Measurements from ENCODE around the gene BTBD9.

BTBD9 gene

GRCh38 chr6:38176797-38177751 is 462.7 kb downstream of the BTBD9 start:
- DNase-seq (ENCODE audit: low read depth), result no peak

GRCh38 chr6:38175786-38176185 is 463.9 kb downstream of the BTBD9 start:
- DNase-seq (ENCODE audit: low read depth), result no peak

- DNase-seq (ENCODE audit: low read depth), result no peak
These were observed 464.8 kb downstream of the BTBD9 start for GRCh38 chr6:38174806-38175495.

DNA sequence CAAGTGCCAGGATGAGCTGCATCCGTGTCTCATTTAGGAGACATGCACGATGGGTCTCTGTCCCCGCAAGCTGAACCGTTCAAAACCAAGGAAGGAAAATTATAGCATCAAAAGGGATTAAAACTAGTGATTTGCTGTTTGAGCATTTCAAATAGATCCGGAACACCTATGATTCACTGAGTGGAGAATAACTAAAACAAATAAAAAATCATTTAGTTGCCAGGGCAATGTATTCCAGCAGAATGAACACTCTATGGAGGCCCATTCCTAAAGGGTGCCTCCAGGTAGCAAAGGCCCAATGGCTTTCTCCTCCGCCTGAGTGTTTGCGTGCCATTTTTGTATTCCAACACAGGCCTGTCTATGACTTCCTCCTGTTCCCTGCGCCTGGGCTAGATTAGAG is 465.4 kb downstream of the BTBD9 start:
- DNase-seq (ENCODE audit: low read depth), result no peak

DNA sequence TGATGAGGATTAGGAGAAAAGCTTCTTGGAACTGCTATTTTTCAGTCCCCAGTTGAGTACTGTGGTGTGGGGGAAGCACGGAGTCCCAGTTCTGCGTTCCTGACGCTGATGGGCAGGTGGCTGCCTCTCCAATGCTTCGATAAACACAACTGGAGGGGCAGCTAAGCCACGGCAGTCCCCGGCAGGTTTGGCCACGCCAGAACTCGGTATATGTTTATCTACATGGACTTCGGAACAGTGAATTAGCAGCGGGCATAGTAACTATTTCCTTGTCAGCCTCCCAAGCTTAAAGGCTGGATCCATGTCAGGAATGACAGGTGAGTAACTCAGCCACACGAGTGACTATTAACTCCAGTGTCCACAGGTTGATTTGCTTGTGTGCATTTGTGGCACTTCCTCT is 465.8 kb downstream of the BTBD9 start:
- DNase-seq (ENCODE audit: low read depth), result no peak

- DNase-seq (ENCODE audit: low read depth), result no peak
These were observed 466.9 kb downstream of the BTBD9 start for GRCh38 chr6:38172739-38173410.

GRCh38 chr6:38171997-38172738 is 467.6 kb downstream of the BTBD9 start:
- DNase-seq (ENCODE audit: low read depth), result no peak

DNA sequence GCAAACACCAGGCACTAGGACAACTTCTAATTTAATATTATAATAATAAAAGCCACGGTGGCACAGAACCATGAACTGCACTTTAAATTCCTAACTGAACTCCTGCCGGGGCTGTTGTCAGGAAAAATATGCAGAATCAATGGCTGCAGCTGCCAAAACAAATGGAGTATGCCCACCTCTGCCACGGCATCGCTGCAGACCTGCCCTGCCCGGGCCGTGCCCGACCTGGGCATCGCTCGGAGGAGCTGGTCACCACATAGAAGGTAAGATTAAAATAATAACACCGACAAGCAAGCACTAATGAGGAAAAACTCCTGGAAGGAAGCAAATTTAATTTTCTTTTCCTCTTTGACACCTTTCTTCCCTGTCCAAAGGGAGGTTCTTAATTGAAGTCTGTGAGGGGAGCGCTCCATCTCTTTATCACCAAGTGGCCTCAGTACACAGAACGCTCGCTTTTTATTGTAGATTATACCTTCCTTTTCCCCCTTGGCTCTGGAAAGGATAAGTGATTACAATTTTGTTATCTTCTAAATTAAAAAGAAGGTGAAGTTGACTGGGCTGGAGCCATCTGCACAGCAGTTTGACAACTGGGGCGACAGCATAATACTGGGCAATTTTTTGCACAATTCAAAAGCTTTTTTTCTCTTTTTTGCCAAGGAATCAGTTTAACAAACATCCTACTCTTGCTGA is 468.9 kb downstream of the BTBD9 start:
- no peak for DNase-seq (ENCODE audit: low read depth)

DNA sequence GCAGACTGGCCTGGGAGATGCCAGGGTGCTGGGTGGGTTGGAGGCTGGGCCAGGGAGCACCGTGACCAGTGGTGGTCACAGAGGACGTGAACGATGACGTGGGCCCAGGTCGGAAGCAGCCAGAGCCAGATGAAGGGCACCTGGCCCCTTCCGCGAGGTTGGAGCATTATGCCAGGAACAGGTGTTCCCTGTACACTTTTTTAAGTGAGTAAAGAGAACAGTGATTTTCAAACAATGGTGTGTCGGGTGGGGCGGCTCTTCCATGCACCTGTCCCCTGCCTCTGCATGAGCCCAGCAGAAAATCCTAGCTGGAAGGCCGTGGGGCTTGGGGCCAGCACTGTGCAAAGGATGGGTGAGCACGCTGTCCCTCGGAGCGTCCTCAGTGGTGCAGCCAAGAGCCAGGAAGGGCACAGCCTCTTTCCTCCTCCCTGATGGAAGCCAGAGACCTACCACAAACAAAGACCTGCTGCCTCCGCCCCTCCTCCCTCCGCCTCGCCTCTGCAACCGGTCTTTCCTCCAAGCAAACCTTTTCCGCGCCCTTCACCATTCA is 469.7 kb downstream of the BTBD9 start:
- no peak for DNase-seq (ENCODE audit: low read depth)

DNA sequence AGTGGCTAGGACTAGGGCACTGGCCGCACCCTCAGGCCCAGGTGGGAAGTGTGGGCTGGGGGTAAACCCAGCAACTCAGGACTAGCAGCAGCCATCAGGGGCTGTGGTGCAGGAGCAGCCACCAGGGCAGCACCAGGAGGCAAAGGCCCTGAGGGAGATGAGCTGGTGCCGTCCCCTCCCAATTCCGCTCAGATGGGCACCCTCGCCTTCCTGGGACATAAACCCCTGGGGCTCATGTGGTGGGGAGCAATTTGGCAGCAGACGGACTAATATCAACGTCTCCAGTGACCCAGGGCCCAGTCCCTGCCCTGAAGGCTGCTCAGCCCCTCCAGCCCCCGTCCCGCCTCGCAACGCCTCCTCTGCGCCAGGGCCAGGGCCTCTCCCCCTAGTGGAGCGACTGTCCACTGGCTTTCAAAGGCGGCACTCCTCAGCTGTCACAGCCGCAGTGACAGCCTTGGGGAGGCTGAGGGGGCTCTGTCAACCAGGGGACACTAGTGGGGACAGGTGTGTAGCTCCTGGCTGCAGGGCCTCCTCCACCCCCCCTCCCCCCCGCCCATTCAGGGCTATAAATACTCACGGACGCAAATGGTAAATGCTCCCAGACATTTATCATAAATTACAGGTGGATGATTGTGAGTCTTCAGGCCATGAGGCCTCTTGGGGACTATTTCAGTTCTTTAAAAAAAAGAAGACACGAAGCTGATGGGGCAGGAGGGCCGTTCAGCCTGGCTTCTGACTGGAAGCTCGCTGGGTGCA is 470.3 kb downstream of the BTBD9 start:
- DNase-seq (ENCODE audit: low read depth), result no peak

GRCh38 chr6:38168699-38169098 is 471.0 kb downstream of the BTBD9 start:
- DNase-seq (ENCODE audit: low read depth), result no peak

- DNase-seq (ENCODE audit: low read depth), result no peak
These were observed 471.6 kb downstream of the BTBD9 start for GRCh38 chr6:38168126-38168525.

GRCh38 chr6:38167598-38167997 is 472.1 kb downstream of the BTBD9 start:
- no peak for DNase-seq (ENCODE audit: low read depth)

- no peak for DNase-seq (ENCODE audit: low read depth)
These were observed 473.1 kb downstream of the BTBD9 start for GRCh38 chr6:38166411-38167240.

DNA sequence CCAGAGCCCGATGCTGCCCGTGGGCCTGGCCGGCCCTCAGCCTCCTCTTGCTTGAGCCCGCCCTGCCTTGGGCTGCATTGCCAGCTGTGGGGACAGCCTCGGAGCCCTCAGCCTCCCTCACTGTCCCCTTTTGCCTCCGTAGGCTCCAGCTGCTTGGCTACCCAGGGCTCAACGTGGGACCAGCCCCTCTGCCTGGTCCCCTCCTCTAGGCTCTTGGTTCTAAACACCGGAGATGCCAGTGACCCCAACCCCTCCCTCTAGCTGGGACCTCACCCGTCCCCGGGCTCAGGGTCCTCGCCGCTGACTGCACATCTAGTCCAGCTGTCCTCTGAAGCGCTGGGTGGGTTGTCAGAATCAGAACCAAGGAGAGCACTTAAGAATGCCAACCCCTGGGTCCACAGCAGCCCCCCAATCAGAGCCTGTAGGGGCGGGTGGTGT is 475.0 kb downstream of the BTBD9 start:
- no peak for DNase-seq (ENCODE audit: low read depth)

DNA sequence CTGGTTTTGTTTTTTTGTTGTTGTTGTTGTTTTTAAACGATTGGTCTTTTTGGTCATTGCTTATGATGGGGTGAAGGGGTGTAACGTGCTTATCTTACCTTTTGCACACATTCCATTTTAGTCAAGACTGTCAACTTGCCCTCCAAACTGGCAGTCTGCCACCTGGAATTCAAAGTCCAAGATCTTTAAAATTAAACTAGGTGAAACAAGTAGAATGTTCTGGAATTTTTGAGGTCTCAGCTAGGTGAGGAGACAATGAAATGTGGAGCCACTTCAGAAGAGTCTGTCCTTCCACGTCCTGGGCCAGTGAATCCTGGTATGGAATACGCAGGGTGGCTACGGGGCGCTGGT is 475.6 kb downstream of the BTBD9 start:
- no peak for DNase-seq (ENCODE audit: low read depth)

DNA sequence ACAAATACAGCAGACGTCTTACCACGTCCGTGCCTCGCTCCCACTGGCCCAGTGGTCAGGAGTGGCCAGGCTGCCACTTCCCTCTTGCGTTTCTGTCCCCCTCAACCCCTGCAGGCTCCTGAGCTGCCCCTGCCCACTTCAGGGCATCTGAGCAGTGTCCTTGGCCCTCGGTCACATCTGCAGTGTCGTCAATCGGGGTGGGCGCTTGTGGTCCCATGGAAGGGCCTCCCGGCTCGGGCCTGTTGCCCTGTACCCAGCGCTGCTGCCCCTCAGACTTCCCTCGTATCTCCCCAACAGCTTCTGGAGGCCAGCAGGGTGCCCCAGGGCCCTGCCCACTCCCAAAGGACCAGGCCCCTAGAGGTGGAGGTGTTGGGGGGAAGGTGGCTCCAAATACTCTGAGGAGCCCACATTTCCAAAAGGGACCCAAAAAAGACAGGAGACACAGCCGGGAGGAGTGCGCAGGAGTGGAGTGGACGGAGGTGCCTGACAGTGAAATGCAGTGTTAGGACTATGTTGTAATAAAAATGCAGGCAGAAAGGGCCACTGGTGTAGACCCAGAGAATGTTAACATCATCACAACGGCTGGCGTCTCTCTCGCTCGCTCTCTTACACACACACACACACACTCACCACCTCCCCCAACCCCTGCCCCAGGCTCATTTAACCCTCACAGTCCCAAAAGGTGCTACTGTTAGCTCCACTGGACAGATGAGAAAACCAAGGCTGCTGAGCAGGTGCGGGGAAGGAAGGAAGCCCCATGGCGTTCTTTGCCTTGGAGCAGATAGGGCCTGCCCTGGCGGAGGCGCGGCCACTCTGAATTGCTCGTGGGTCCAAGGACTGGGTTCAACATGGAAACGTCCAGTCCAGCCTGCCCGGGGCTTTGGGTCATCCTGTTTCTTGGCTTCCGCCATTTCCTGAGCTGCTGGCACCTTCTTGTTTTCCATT is 476.3 kb downstream of the BTBD9 start:
- no peak for DNase-seq (ENCODE audit: low read depth)

DNA sequence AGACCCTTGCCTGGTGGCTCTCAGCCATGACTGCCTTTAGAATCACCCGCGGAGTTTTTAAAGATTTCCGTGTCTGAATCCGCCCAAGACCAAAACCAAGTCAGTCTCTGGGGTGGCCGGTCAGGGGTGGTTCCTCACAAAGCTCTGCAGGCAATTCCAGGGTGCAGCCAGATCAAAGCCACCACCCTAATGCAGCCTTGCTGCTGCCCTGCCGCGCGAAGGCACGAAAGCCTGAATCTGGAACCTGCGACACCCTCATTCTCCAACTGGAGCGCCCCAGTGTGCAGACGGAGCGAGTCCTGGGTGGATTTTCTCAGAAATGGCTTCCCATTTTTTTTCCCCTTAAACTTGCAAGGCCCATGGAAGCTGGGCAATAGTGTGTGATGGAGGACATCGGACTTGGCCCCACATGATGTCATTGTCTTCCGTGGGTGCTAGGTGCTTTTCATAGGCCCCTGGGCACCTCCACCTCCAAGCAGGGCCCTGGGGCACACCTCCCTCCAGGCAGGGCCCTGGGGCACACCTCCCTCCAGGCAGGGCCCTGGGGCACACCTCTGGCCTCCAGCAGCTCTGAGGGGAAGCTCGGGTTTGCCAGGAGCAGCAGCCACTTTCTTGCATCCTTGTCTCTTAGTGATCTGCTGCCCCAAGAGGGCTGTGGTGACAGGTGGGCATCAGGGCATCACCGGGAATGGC is 477.1 kb downstream of the BTBD9 start:
- no peak for DNase-seq (ENCODE audit: low read depth)
